Ishikawa (cell line): Measurements from ENCODE around the gene SLC29A1.

ENCODE experiments used
- CEBPB ChIP-seq: IDR thresholded peaks from 2 replicates; pipeline ENCODE4 v1.6.1; 2012
- EP300 ChIP-seq: IDR thresholded peaks from 2 replicates; pipeline ENCODE4 v1.6.1; 2012; ENCODE audit warnings: borderline replicate concordance
- FOXM1 ChIP-seq: IDR thresholded peaks from 2 replicates; pipeline ENCODE4 v1.6.1; 2012; ENCODE audit warnings: low read depth, borderline replicate concordance
- MAX ChIP-seq: IDR thresholded peaks from 2 replicates; pipeline ENCODE4 v1.6.1; 2012
- NFIC ChIP-seq: IDR thresholded peaks from 2 replicates; pipeline ENCODE4 v1.6.1; 2012
- RAD21 ChIP-seq: IDR thresholded peaks from 2 replicates; pipeline ENCODE4 v1.6.1; 2012; ENCODE audit warnings: low read depth
- REST ChIP-seq: IDR thresholded peaks from 2 replicates; pipeline ENCODE4 v1.6.1; 2012; ENCODE audit warnings: low read depth, mild to moderate bottlenecking
- YY1 ChIP-seq: IDR thresholded peaks from 2 replicates; pipeline ENCODE4 v1.6.1; 2012; ENCODE audit warnings: low read depth
- ZBTB7A ChIP-seq: IDR thresholded peaks from 2 replicates; pipeline ENCODE4 v1.6.1; 2012; ENCODE audit warnings: low read depth

- TF ChIP-seq REST (no peak), MAX (no peak), FOXM1 (no peak), EP300 (no peak), ZBTB7A (no peak), RAD21 (no peak), NFIC (no peak), CEBPB (no peak), YY1 (no peak)
Observed at GRCh38 chr6:44216677-44217331, 6.6 kb upstream of the SLC29A1 start, which contains the start of gene MYMX.
